Neural cell (in vitro differentiated cells): ENCODE measurements around the gene HRAS. TPM values are rescaled to one million over a fixed set of nuclear protein-coding genes. Genes with fewer than 3 reads are reported as not detected.

ENCODE experiments used
- H2AFZ ChIP-seq: fragments of 200-600, 300-800 bp; sonication (generic), shearing (Covaris generic); 2 replicates; pipeline ENCODE4 v1.6.0; 2014; ENCODE audit warnings: low read depth, mild to moderate bottlenecking, antibody characterized with exemption, low read length, moderate library complexity
- H3F3A ChIP-seq: fragments of 200-600 bp; shearing (Covaris generic); 2 replicates; pipeline ENCODE4 v1.6.1; 2016; ENCODE audit warnings: mild to moderate bottlenecking, moderate library complexity, mixed read lengths, antibody characterized with exemption, low read length; ENCODE audit not compliant: insufficient read depth, poor library complexity, severe bottlenecking
- H3K27ac ChIP-seq: fragments of 200-600, 300-800 bp; sonication (generic), shearing (Covaris generic); 2 replicates; pipeline ENCODE4 v1.5.1; 2014; ENCODE audit warnings: mild to moderate bottlenecking, low read length, moderate library complexity
- H3K27me3 ChIP-seq: fragments of 300-800, 200-600 bp; sonication (generic), shearing (Covaris generic); 2 replicates; pipeline ENCODE4 v1.6.0; 2014; ENCODE audit warnings: mild to moderate bottlenecking, low read depth, low read length, moderate library complexity; ENCODE audit not compliant: insufficient read depth
- H3K36me3 ChIP-seq: fragments of 300-800, 200-600 bp; sonication (generic), shearing (Covaris generic); 2 replicates; pipeline ENCODE4 v1.5.1; 2014; ENCODE audit warnings: mild to moderate bottlenecking, antibody characterized with exemption, low read length, moderate library complexity; ENCODE audit not compliant: insufficient read depth
- H3K4me2 ChIP-seq: fragments of 300-800, 200-600 bp; sonication (generic), shearing (Covaris generic); 2 replicates; pipeline ENCODE4 v1.6.0; 2014; ENCODE audit warnings: mild to moderate bottlenecking, low read length
- H3K4me3 ChIP-seq: fragments of 300-800, 200-600 bp; sonication (generic), shearing (Covaris generic); 2 replicates; pipeline ENCODE4 v1.5.1; 2014; ENCODE audit warnings: mild to moderate bottlenecking, low read length, moderate library complexity
- H3K79me2 ChIP-seq: fragments of 200-600 bp; shearing (Covaris generic); replicated peaks from 2 replicates; pipeline ENCODE4 v1.6.0; 2014; ENCODE audit warnings: mild to moderate bottlenecking, low read length, moderate library complexity; ENCODE audit not compliant: insufficient read depth
- H3K9ac ChIP-seq: fragments of 300-800, 200-600 bp; sonication (generic), shearing (Covaris generic); 2 replicates; pipeline ENCODE4 v1.6.1; 2016; ENCODE audit warnings: mild to moderate bottlenecking, low read length, mixed read lengths
- H3K9me2 ChIP-seq: fragments of 200-600 bp; shearing (Covaris generic); 2 replicates; pipeline ENCODE4 v1.6.1; 2016; ENCODE audit warnings: mild to moderate bottlenecking, low read length, mixed read lengths; ENCODE audit not compliant: insufficient read depth
- H3K9me3 ChIP-seq: fragments of 200-600, 300-800 bp; sonication (generic), shearing (Covaris generic); 2 replicates; pipeline ENCODE4 v1.6.1; 2016; ENCODE audit warnings: mild to moderate bottlenecking, mixed run types, low read length, moderate library complexity, mixed read lengths
- H4K20me1 ChIP-seq: fragments of 200-600 bp; shearing (Covaris generic); 2 replicates; pipeline ENCODE4 v1.6.1; 2016; ENCODE audit warnings: mild to moderate bottlenecking, mixed run types; ENCODE audit not compliant: insufficient read depth
- CTCF ChIP-seq: fragments of 450-650 bp; IDR thresholded peaks from 2 replicates; pipeline ENCODE4 v1.5.1; 2014; ENCODE audit warnings: antibody characterized with exemption, mild to moderate bottlenecking, moderate library complexity; ENCODE audit not compliant: poor library complexity, severe bottlenecking
- EP300 ChIP-seq: fragments of 450-650 bp; conservative IDR thresholded peaks from 2 replicates; pipeline ENCODE4 v1.6.1; 2014; ENCODE audit warnings: antibody characterized with exemption, mild to moderate bottlenecking, moderate library complexity; ENCODE audit not compliant: poor library complexity, severe bottlenecking
- EZH2 ChIP-seq: fragments of 200-600, 300-800 bp; shearing (Covaris generic), sonication (generic); IDR thresholded peaks from 2 replicates; pipeline ENCODE4 v1.6.1; 2014; ENCODE audit warnings: antibody characterized with exemption, low read length, borderline replicate concordance, mild to moderate bottlenecking; ENCODE audit not compliant: insufficient read depth, poor library complexity, severe bottlenecking
- MXI1 ChIP-seq: fragments of 450-650 bp; conservative IDR thresholded peaks from 2 replicates; pipeline ENCODE4 v1.6.1; 2014; ENCODE audit warnings: antibody characterized with exemption, mild to moderate bottlenecking; ENCODE audit not compliant: poor library complexity, severe bottlenecking
- POLR2AphosphoS5 ChIP-seq: IDR thresholded peaks from 2 replicates; pipeline ENCODE4 v1.6.1; 2012
- RAD21 ChIP-seq: fragments of 450-650 bp; conservative IDR thresholded peaks from 2 replicates; pipeline ENCODE4 v1.6.1; 2014; ENCODE audit warnings: antibody characterized with exemption, mild to moderate bottlenecking, moderate library complexity
- REST ChIP-seq: IDR thresholded peaks from 2 replicates; pipeline ENCODE4 v1.6.1; 2012; ENCODE audit warnings: borderline replicate concordance
- SMC3 ChIP-seq: fragments of 450-650 bp; conservative IDR thresholded peaks from 2 replicates; pipeline ENCODE4 v1.6.1; 2014; ENCODE audit warnings: antibody characterized with exemption, mild to moderate bottlenecking, moderate library complexity; ENCODE audit not compliant: poor library complexity
- TAF1 ChIP-seq: IDR thresholded peaks from 2 replicates; pipeline ENCODE4 v1.6.1; 2012; ENCODE audit warnings: low read depth
- polyA plus RNA-seq: library from polyadenylated mRNA; depleted of rRNA; stranded (reverse); fragments of >200 nt; gene quantifications from 2 replicates; pipeline ENCODE4 v1.2.3, GENCODE V29; 2014

HRAS gene
- polyA plus RNA-seq, 1 donor from 2014 or later: 120 TPM

DNA sequence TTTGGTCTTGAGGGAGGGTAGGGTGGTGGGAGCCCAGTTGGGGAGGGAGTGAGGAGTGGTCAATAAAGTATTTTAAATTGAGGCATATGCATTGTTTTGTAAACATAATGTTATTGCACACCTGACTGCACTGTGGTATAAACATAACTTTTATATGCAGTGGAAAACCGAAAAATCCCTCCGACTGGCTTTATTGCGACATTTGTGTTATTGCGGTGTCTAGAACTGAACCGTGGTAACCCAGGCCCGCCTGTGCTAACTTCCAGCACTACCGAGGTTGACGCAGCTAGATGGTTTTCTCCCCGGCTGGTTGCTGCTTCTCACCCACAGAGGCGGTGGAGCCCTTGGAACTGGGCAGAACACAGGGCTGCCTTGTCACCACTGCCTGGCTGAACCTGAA lies 20.8 kb downstream of the HRAS start:
- Histone ChIP-seq H3K27me3 (no peaks in the 10 kb centered on the region), H3K9ac (no peak overlapping the region), H3F3A (no peaks in the 10 kb centered on the region), H3K27ac (no peak overlapping the region), H3K9me2 (no peaks in the 10 kb centered on the region), H3K4me3 (no peak overlapping the region), H3K4me2 (no peak overlapping the region), H3K36me3 (no peaks in the 10 kb centered on the region), H3K79me2 (no peaks in the 10 kb centered on the region), H2AFZ (no peak overlapping the region), H3K9me3 (no peaks in the 10 kb centered on the region), H4K20me1 (no peaks in the 10 kb centered on the region)
- TF ChIP-seq CTCF: no peak
- no peak for TF ChIP-seq MXI1
- TF ChIP-seq REST: no peak
- no peak for TF ChIP-seq EZH2
- TF ChIP-seq SMC3: no peak
- TF ChIP-seq RAD21: no peak
- no peak for TF ChIP-seq POLR2AphosphoS5
- TF ChIP-seq TAF1: no peak
- TF ChIP-seq EP300: no peak

- Histone ChIP-seq H3K9me3 (no peaks in the 10 kb centered on the region), H3F3A (no peaks in the 10 kb centered on the region), H3K9ac (no peak overlapping the region), H3K4me2 (no peak overlapping the region), H2AFZ (no peak overlapping the region), H3K9me2 (no peaks in the 10 kb centered on the region), H3K27ac (no peak overlapping the region), H4K20me1 (no peaks in the 10 kb centered on the region), H3K27me3 (no peaks in the 10 kb centered on the region), H3K4me3 (no peak overlapping the region), H3K36me3 (no peaks in the 10 kb centered on the region), H3K79me2 (no peaks in the 10 kb centered on the region)
- TF ChIP-seq SMC3 (no peak), EP300 (no peak), MXI1 (no peak)
Observed at GRCh38 chr11:512761-513595, 22.4 kb downstream of the HRAS start.
